CD4-positive, alpha-beta T cell treated with Interleukin-10 for 1 hour (primary cell): ENCODE results near the gene SH2B3.
A peak's percentile ranks its signal among the peaks of the same experiment; 100 is the strongest.
"Not testable (repeated sequence)": the region's sequence is repeated elsewhere in the genome, so short reads cannot be mapped to it uniquely, and the experiment has no call there.

Experiments
- DNase-seq: peaks from one replicate; pipeline ENCODE4 v3.0.0-alpha.2; 2020

The SH2B3 gene

GRCh38 chr12:111445726-111446581, 40.2 kb downstream of the SH2B3 start:
- DNase-seq, result no peak

- DNase-seq, result no peak
Measured at GRCh38 chr12:111446631-111447570, 41.2 kb downstream of the SH2B3 start.

GRCh38 chr12:111447571-111448265, 42.0 kb downstream of the SH2B3 start:
- DNase-seq, result no peak

- DNase-seq, result no peak
Measured at GRCh38 chr12:111448266-111448830, 42.6 kb downstream of the SH2B3 start.

- DNase-seq, result no peak
Measured at GRCh38 chr12:111448846-111449790, 43.4 kb downstream of the SH2B3 start.

- no peak for DNase-seq
Measured at GRCh38 chr12:111450676-111451075, 45.0 kb downstream of the SH2B3 start.

- no peak for DNase-seq
Measured at GRCh38 chr12:111451232-111451631, 45.5 kb downstream of the SH2B3 start.

GRCh38 chr12:111451649-111452129, 46.0 kb downstream of the SH2B3 start:
- DNase-seq, result peak; percentile 82

GRCh38 chr12:111453071-111453989, 47.6 kb downstream of the SH2B3 start:
- no peak for DNase-seq

- DNase-seq, result no peak
Measured at GRCh38 chr12:111454311-111454710, 48.6 kb downstream of the SH2B3 start.

- DNase-seq, result no peak
Measured at GRCh38 chr12:111454716-111455447, 49.2 kb downstream of the SH2B3 start.

GRCh38 chr12:111455448-111456320, 50.0 kb downstream of the SH2B3 start:
- DNase-seq, result no peak

GRCh38 chr12:111457071-111457470, 51.3 kb downstream of the SH2B3 start:
- no peak for DNase-seq

GRCh38 chr12:111457577-111457976, 51.9 kb downstream of the SH2B3 start:
- no peak for DNase-seq

- no peak for DNase-seq
Measured at GRCh38 chr12:111458546-111459172, 52.9 kb downstream of the SH2B3 start.

- DNase-seq, result not testable (repeated sequence)
Measured at GRCh38 chr12:111460111-111460510, 54.4 kb downstream of the SH2B3 start.

GRCh38 chr12:111462210-111462769, 56.6 kb downstream of the SH2B3 start:
- no peak for DNase-seq
